Measurements from ENCODE around the gene SLAMF8.

DNA sequence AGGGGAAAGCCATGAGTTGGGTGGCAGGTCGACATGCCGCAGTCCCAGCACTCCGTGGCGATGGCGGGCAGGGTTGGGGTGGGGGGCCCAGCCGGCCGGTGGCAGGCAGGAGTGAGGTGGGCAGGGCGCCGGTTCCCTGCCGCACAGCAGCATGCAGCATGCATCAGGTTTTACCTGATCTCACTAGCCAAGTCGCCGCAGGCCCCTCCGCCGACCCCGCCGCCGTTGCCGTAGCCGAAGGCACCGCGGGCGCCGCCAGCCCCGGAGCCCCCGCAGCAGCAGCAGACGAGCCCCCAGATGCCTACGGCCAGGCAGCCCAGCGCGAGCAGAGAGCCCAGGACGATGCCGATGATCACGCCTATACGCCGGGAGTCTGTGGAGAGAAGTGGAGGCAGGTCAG lies 29.0 kb downstream of the SLAMF8 start:
- TF ChIP-seq, protein P1, sequence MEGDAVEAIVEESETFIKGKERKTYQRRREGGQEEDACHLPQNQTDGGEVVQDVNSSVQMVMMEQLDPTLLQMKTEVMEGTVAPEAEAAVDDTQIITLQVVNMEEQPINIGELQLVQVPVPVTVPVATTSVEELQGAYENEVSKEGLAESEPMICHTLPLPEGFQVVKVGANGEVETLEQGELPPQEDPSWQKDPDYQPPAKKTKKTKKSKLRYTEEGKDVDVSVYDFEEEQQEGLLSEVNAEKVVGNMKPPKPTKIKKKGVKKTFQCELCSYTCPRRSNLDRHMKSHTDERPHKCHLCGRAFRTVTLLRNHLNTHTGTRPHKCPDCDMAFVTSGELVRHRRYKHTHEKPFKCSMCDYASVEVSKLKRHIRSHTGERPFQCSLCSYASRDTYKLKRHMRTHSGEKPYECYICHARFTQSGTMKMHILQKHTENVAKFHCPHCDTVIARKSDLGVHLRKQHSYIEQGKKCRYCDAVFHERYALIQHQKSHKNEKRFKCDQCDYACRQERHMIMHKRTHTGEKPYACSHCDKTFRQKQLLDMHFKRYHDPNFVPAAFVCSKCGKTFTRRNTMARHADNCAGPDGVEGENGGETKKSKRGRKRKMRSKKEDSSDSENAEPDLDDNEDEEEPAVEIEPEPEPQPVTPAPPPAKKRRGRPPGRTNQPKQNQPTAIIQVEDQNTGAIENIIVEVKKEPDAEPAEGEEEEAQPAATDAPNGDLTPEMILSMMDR (IDR thresholded peaks at IDR 0.05), result no peak
- TF ChIP-seq EZH2 (IDR thresholded peaks at IDR 0.05; ENCODE audit: borderline replicate concordance, insufficient read depth, low read depth, low read length, poor library complexity, severe bottlenecking), result no peak
